ENCODE measurements around the gene NUP93. TPM values are rescaled to one million over a fixed set of nuclear protein-coding genes. Genes with fewer than 3 reads are reported as not detected.

Gene NUP93
- total RNA-seq, 1 experiment from 2014 or later = 74.7 TPM

DNA sequence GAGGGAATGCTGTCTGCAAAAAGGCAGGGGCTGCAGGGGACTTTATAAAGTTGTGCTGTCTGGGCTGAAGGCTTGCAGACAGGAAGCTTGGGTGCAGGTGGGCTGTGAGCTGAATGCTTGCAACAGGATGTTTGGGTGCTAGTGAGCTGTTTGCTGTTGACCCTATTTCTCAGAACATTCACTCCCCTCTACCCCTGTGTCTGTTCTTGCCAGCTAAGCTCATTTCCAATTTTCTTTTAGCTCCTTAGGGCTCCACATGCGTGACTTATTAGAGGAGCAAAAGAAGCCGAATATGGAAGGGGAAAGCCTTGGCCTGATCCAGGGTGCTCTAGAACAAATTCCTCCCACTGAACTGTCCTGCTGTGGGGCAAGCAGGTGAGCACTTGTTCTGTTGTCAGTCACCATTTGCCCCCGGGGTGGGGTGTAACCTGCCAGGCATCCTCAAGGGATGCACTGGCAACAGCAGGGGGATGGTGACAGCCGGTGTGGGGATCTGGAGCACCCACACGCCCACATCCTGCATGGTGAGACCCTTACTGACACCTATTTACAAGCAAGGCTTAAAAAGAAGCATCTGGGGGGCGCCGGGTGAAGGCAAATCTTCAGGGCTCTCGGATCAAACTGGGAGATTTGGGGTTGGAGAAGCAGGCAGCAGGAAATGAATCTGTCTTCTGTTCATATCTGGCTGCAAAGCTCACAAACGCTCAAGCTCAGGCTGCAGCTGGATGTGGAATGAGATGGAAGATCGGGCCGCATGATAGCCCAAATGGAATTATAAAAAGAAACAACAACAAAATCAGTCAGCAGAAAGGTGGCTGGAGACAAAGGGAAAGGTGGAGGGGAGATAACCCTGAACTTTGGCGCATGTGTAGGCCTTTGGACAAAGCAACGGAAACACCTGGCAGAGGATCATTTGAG is 21.1 kb upstream of the NUP93 start:
- ChIA-PET CTCF (no interaction called here), POLR2A (ENCODE audit: unreplicated experiment) (no interaction called here)
- intact Hi-C loops (cut with micrococcal nuclease; ENCODE audit: unreplicated experiment) = loop anchor here (10.0 kb wide), 3 partner anchors 354 to 994 kb away; no protein-coding TSS in a partner anchor
- H3K9me2 ChIP-seq (ENCODE audit: insufficient read depth) = no peaks in the 10 kb centered on the region
- H3K4me3 ChIP-seq = no peak overlapping the region
- no peaks in the 10 kb centered on the region for H3K4me1 ChIP-seq (replicated peaks; ENCODE audit: insufficient read depth)
- H2AFZ ChIP-seq = no peak overlapping the region
- H3F3A ChIP-seq (ENCODE audit: insufficient read depth, low read depth) = no peaks in the 10 kb centered on the region
- H3K79me2 ChIP-seq (ENCODE audit: low read depth) = no peaks in the 10 kb centered on the region
- no peak overlapping the region for H3K4me2 ChIP-seq
- no peak overlapping the region for H3K27ac ChIP-seq
- H3K27me3 ChIP-seq (ENCODE audit: insufficient read depth, low read depth) = no peaks in the 10 kb centered on the region
- no peaks in the 10 kb centered on the region for H3K36me3 ChIP-seq (ENCODE audit: low read depth)
- BruUV-seq (replicated peaks) = no TSS peak
- no peaks in the 10 kb centered on the region for H3K9me3 ChIP-seq (ENCODE audit: insufficient read depth, low read depth)
- DNase-seq = no peak
- TF ChIP-seq EZH2 (IDR thresholded peaks at IDR 0.05; ENCODE audit: low read depth) (no peak), CTCF (conservative IDR thresholded peaks at IDR 0.05) (no peak)
- no peaks in the 10 kb centered on the region for H4K20me1 ChIP-seq (ENCODE audit: insufficient read depth)

- Histone ChIP-seq H3K4me3 (no peak overlapping the region), H2AFZ (no peak overlapping the region), H3F3A (ENCODE audit: insufficient read depth, low read depth) (no peaks in the 10 kb centered on the region), H3K9me3 (ENCODE audit: insufficient read depth, low read depth) (no peaks in the 10 kb centered on the region), H3K27me3 (ENCODE audit: insufficient read depth, low read depth) (no peaks in the 10 kb centered on the region), H4K20me1 (ENCODE audit: insufficient read depth) (no peaks in the 10 kb centered on the region), H3K36me3 (ENCODE audit: low read depth) (no peaks in the 10 kb centered on the region), H3K4me1 (replicated peaks; ENCODE audit: insufficient read depth) (no peaks in the 10 kb centered on the region), H3K4me2 (no peak overlapping the region), H3K27ac (no peak overlapping the region), H3K9me2 (ENCODE audit: insufficient read depth) (no peaks in the 10 kb centered on the region), H3K79me2 (ENCODE audit: low read depth) (no peaks in the 10 kb centered on the region)
- no peak for DNase-seq
- POLR2A ChIA-PET (ENCODE audit: unreplicated experiment) = no interaction called here
- CTCF ChIA-PET = no interaction called here
- intact Hi-C loops (cut with micrococcal nuclease; ENCODE audit: unreplicated experiment) = loop anchor here (10.0 kb wide), 3 partner anchors 355 to 995 kb away; no protein-coding TSS in a partner anchor
- TF ChIP-seq EZH2 (IDR thresholded peaks at IDR 0.05; ENCODE audit: low read depth) (no peak), CTCF (conservative IDR thresholded peaks at IDR 0.05) (no peak)
- no TSS peak for BruUV-seq (replicated peaks)
These were observed 20.4 kb upstream of the NUP93 start for GRCh38 chr16:56709443-56710040.

DNA sequence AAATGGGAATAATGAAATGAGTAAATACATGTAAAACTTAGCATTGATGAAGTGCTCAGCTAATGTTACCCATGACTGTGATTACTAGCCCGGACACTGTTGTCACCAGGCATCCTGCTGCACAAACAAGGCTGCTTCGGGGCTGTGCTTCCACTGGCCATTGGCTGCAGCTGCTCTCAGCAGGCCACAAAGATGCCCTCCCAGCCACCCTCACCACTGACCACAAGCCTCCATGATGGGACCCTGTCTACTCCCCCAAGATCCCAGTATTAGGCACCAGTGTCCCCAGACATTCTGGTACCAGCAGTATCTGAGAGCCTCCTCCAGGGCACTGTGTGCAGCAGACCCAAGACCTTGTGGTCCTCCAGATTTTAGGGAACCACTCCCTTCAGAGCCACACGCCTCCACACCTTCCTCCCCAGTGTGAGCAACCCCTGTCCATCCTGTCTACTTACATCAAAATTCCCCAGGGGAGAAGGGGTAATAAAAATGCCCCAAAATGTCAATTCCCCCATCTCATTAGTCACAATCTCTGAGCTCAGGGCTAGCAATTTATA is 19.7 kb upstream of the NUP93 start:
- POLR2A ChIA-PET (ENCODE audit: unreplicated experiment) = no interaction called here
- CTCF ChIA-PET = no interaction called here
- Histone ChIP-seq H3K36me3 (ENCODE audit: low read depth) (no peaks in the 10 kb centered on the region), H3K27me3 (ENCODE audit: insufficient read depth, low read depth) (no peaks in the 10 kb centered on the region), H3K4me2 (no peak overlapping the region), H2AFZ (no peak overlapping the region), H3K4me3 (no peak overlapping the region), H4K20me1 (ENCODE audit: insufficient read depth) (no peaks in the 10 kb centered on the region), H3K9me2 (ENCODE audit: insufficient read depth) (no peaks in the 10 kb centered on the region), H3K79me2 (ENCODE audit: low read depth) (no peaks in the 10 kb centered on the region), H3F3A (ENCODE audit: insufficient read depth, low read depth) (no peaks in the 10 kb centered on the region), H3K9me3 (ENCODE audit: insufficient read depth, low read depth) (no peaks in the 10 kb centered on the region), H3K27ac (no peak overlapping the region), H3K4me1 (replicated peaks; ENCODE audit: insufficient read depth) (no peaks in the 10 kb centered on the region)
- TF ChIP-seq CTCF (conservative IDR thresholded peaks at IDR 0.05) = no peak
- no peak for TF ChIP-seq EZH2 (IDR thresholded peaks at IDR 0.05; ENCODE audit: low read depth)
- intact Hi-C loops (cut with micrococcal nuclease; ENCODE audit: unreplicated experiment) = no loop called here
- DNase-seq = no peak
- no TSS peak for BruUV-seq (replicated peaks)
